Parathyroid adenoma (tissue), 2 donors: ENCODE measurements around the gene PGM2L1.
"Not testable (repeated sequence)": the region's sequence is repeated elsewhere in the genome, so short reads cannot be mapped to it uniquely, and the experiment has no call there.

Source experiments
- H2AFZ ChIP-seq: fragments of 300-600 bp; sonication (generic); one replicate; pipeline ENCODE4 v1.7.0; 2017; ENCODE audit warnings: antibody characterized with exemption, mild to moderate bottlenecking
- H3K27ac ChIP-seq: fragments of 300-600 bp; sonication (generic); one replicate; pipeline ENCODE4 v1.7.0; 2017
- H3K27me3 ChIP-seq: fragments of 300-600 bp; sonication (generic); one replicate; pipeline ENCODE4 v1.7.0; 2017; ENCODE audit warnings: low read length; ENCODE audit not compliant: control insufficient read depth, insufficient read depth
- H3K36me3 ChIP-seq: fragments of 300-600 bp; sonication (generic); one replicate; pipeline ENCODE4 v1.7.0; 2017; ENCODE audit warnings: low read length; ENCODE audit not compliant: control insufficient read depth, insufficient read depth
- H3K4me1 ChIP-seq: fragments of 300-600 bp; sonication (generic); one replicate; pipeline ENCODE4 v1.7.0; 2017; ENCODE audit warnings: control low read depth
- H3K4me2 ChIP-seq: fragments of 300-600 bp; sonication (generic); one replicate; pipeline ENCODE4 v1.7.0; 2017; ENCODE audit warnings: low read length
- H3K4me3 ChIP-seq: fragments of 300-600 bp; sonication (generic); one replicate; pipeline ENCODE4 v1.7.0; 2017; ENCODE audit warnings: low read depth, low read length
- H3K79me2 ChIP-seq: fragments of 300-600 bp; sonication (generic); one replicate; pipeline ENCODE4 v1.7.0; 2017; ENCODE audit warnings: control low read depth
- H3K9ac ChIP-seq: fragments of 300-600 bp; sonication (generic); one replicate; pipeline ENCODE4 v1.7.0; 2017; ENCODE audit warnings: mild to moderate bottlenecking
- H3K9me3 ChIP-seq: fragments of 300-600 bp; sonication (generic); one replicate; pipeline ENCODE4 v1.7.0; 2017; ENCODE audit warnings: low read length; ENCODE audit not compliant: control insufficient read depth
- CTCF ChIP-seq: fragments of 300-600 bp; sonication (generic); IDR thresholded peaks from one replicate; pipeline ENCODE4 v1.7.0; 2017; ENCODE audit warnings: antibody characterized with exemption, mild to moderate bottlenecking
- donor health status: primary hyperparathyroidism.

Gene PGM2L1

GRCh38 chr11:74417860-74418508, 19.8 kb upstream of the PGM2L1 start:
- H3K4me1 ChIP-seq = no peaks in the 10 kb centered on the region
- H3K79me2 ChIP-seq = no peaks in the 10 kb centered on the region
- H3K27me3 ChIP-seq = no peaks in the 10 kb centered on the region
- no peak overlapping the region for H3K4me3 ChIP-seq
- peak overlapping the region; percentile 36 for H3K27ac ChIP-seq
- no peak overlapping the region for H3K9ac ChIP-seq
- H3K9me3 ChIP-seq = no peaks in the 10 kb centered on the region
- peak overlapping the region; percentile 22 for H3K4me2 ChIP-seq
- no peak overlapping the region for H2AFZ ChIP-seq
- H3K36me3 ChIP-seq = no peaks in the 10 kb centered on the region
- no peak for TF ChIP-seq CTCF

GRCh38 chr11:74417379-74417804, 19.2 kb upstream of the PGM2L1 start:
- Histone ChIP-seq H3K9me3 (no peaks in the 10 kb centered on the region), H3K79me2 (no peaks in the 10 kb centered on the region), H3K27ac (peak overlapping the region; percentile 36), H3K4me2 (peak overlapping the region; percentile 22), H3K9ac (no peak overlapping the region), H3K4me1 (no peaks in the 10 kb centered on the region), H3K4me3 (no peak overlapping the region), H3K27me3 (no peaks in the 10 kb centered on the region), H2AFZ (no peak overlapping the region), H3K36me3 (no peaks in the 10 kb centered on the region)
- TF ChIP-seq CTCF = no peak

GRCh38 chr11:74416974-74417373, 18.7 kb upstream of the PGM2L1 start:
- H3K27ac ChIP-seq, H3K9ac ChIP-seq, H3K36me3 ChIP-seq, H3K4me3 ChIP-seq, H3K9me3 ChIP-seq, H3K79me2 ChIP-seq, H3K27me3 ChIP-seq, H3K4me1 ChIP-seq, H3K4me2 ChIP-seq, H2AFZ ChIP-seq: not testable (repeated sequence)

GRCh38 chr11:74412733-74413359, 14.6 kb upstream of the PGM2L1 start:
- Histone ChIP-seq H3K27me3 (no peaks in the 10 kb centered on the region), H3K27ac (no peak overlapping the region), H3K9me3 (no peaks in the 10 kb centered on the region), H2AFZ (no peak overlapping the region), H3K4me3 (no peak overlapping the region), H3K36me3 (no peaks in the 10 kb centered on the region), H3K9ac (no peak overlapping the region), H3K4me1 (no peaks in the 10 kb centered on the region), H3K79me2 (no peaks in the 10 kb centered on the region), H3K4me2 (no peak overlapping the region)
- no peak for TF ChIP-seq CTCF

GRCh38 chr11:74412321-74412720, 14.1 kb upstream of the PGM2L1 start:
- Histone ChIP-seq H3K4me2 (no peak overlapping the region), H3K9ac (no peak overlapping the region), H3K36me3 (no peaks in the 10 kb centered on the region), H3K27ac (no peak overlapping the region), H3K79me2 (no peaks in the 10 kb centered on the region), H2AFZ (no peak overlapping the region), H3K4me1 (no peaks in the 10 kb centered on the region), H3K9me3 (no peaks in the 10 kb centered on the region), H3K4me3 (no peak overlapping the region), H3K27me3 (no peaks in the 10 kb centered on the region)
- no peak for TF ChIP-seq CTCF
